Neural progenitor cell (in vitro differentiated cells): Measurements from ENCODE around the gene NEDD4L. TPM values are rescaled to one million over a fixed set of nuclear protein-coding genes. Genes with fewer than 3 reads are reported as not detected.
A peak's percentile ranks its signal among the peaks of the same experiment; 100 is the strongest.

Source experiments
- DNase-seq: peaks from one replicate; pipeline ENCODE4 v3.0.0-alpha.2; 2016; ENCODE audit warnings: low spot score
- H2AFZ ChIP-seq: fragments of 200-600 bp; sonication (generic); replicated peaks from 2 replicates; pipeline ENCODE4 v1.6.1; 2016; ENCODE audit warnings: antibody characterized with exemption
- H3F3A ChIP-seq: fragments of 200-600 bp; sonication (generic); 2 replicates; pipeline ENCODE4 v1.6.1; 2016; ENCODE audit warnings: antibody characterized with exemption, low read depth
- H3K27ac ChIP-seq: fragments of 200-600 bp; sonication (generic); 2 replicates; pipeline ENCODE4 v1.5.1; 2016; ENCODE audit warnings: mild to moderate bottlenecking
- H3K27me3 ChIP-seq: fragments of 200-600 bp; sonication (generic); 2 replicates; pipeline ENCODE4 v1.6.1; 2016; ENCODE audit warnings: mild to moderate bottlenecking, moderate library complexity
- H3K36me3 ChIP-seq: fragments of 200-600 bp; sonication (generic); 2 replicates; pipeline ENCODE4 v1.5.1; 2016
- H3K4me1 ChIP-seq: fragments of 200-600 bp; sonication (generic); 2 replicates; pipeline ENCODE4 v1.6.1; 2016; ENCODE audit warnings: mixed run types
- H3K4me2 ChIP-seq: fragments of 200-600 bp; sonication (generic); 2 replicates; pipeline ENCODE4 v1.6.1; 2016
- H3K4me3 ChIP-seq: fragments of 200-600 bp; sonication (generic); 2 replicates; pipeline ENCODE4 v1.5.1; 2016
- H3K79me2 ChIP-seq: fragments of 200-600 bp; sonication (generic); 2 replicates; pipeline ENCODE4 v1.6.1; 2016; ENCODE audit warnings: low read depth
- H3K9ac ChIP-seq: fragments of 200-600 bp; sonication (generic); 2 replicates; pipeline ENCODE4 v1.6.1; 2016
- H3K9me3 ChIP-seq: fragments of 200-600 bp; sonication (generic); 2 replicates; pipeline ENCODE4 v1.5.1; 2016; ENCODE audit warnings: low read depth
- H4K20me1 ChIP-seq: fragments of 200-600 bp; sonication (generic); 2 replicates; pipeline ENCODE4 v1.6.1; 2016; ENCODE audit warnings: low read depth
- H3K27ac Mint-ChIP-seq: 3 replicates; pipeline ENCODE4 v1.8.0; 2021; ENCODE audit warnings: mixed read lengths
- H3K27me3 Mint-ChIP-seq: 2 replicates; pipeline ENCODE4 v1.8.0; 2022; ENCODE audit warnings: low read depth, mild to moderate bottlenecking, inconsistent platforms, moderate library complexity, mixed read lengths; ENCODE audit not compliant: insufficient read depth
- H3K36me3 Mint-ChIP-seq: 3 replicates; pipeline ENCODE4 v1.8.0; 2021; ENCODE audit warnings: mixed read lengths
- H3K4me1 Mint-ChIP-seq: 3 replicates; pipeline ENCODE4 v1.8.0; 2021; ENCODE audit warnings: mixed read lengths
- H3K4me3 Mint-ChIP-seq: 3 replicates; pipeline ENCODE4 v1.8.0; 2021; ENCODE audit warnings: mild to moderate bottlenecking, moderate library complexity, mixed read lengths
- H3K9me3 Mint-ChIP-seq: 3 replicates; pipeline ENCODE4 v1.8.0; 2020; ENCODE audit warnings: mixed read lengths
- CTCF ChIP-seq: fragments of 200-600 bp; sonication (generic); IDR thresholded peaks from 2 replicates; pipeline ENCODE4 v1.5.1; 2017; ENCODE audit warnings: antibody characterized with exemption, mild to moderate bottlenecking
- EZH2 ChIP-seq: fragments of 200-600 bp; sonication (generic); IDR thresholded peaks from 2 replicates; pipeline ENCODE4 v1.6.1; 2017; ENCODE audit warnings: antibody characterized with exemption, mild to moderate bottlenecking, moderate library complexity
- EZH2phosphoT487 ChIP-seq: fragments of 200-600 bp; sonication (generic); IDR thresholded peaks from 2 replicates; pipeline ENCODE4 v1.6.1; 2017; ENCODE audit warnings: antibody characterized with exemption
- total RNA-seq: library from RNA; depleted of rRNA; stranded (reverse); fragments of >200 nt; gene quantifications from 2 replicates; pipeline ENCODE4 v1.2.3, GENCODE V29; 2015; ENCODE audit warnings: low replicate concordance

Gene NEDD4L
- total RNA-seq, 1 donor from 2014 or later, result 55.5 TPM

GRCh38 chr18:58287353-58288274 is 243.6 kb downstream of the NEDD4L start:
- Mint-ChIP-seq H3K4me3 (no peak overlapping the region), H3K9me3 (peaks cover 2% of the 10 kb centered on the region), H3K36me3 (peaks cover 5% of the 10 kb centered on the region), H3K4me1 (peaks cover 19% of the 10 kb centered on the region), H3K27me3 (no peaks in the 10 kb centered on the region), H3K27ac (no peak overlapping the region)
- Histone ChIP-seq H3K36me3 (no peaks in the 10 kb centered on the region), H3K27ac (no peak overlapping the region), H3K4me3 (no peak overlapping the region), H3K4me1 (peaks cover 15% of the 10 kb centered on the region), H3K9ac (no peak overlapping the region), H3K79me2 (no peaks in the 10 kb centered on the region), H3K27me3 (no peaks in the 10 kb centered on the region), H3K9me3 (no peaks in the 10 kb centered on the region), H3K4me2 (peak overlapping the region; percentile 10), H2AFZ (no peak overlapping the region), H4K20me1 (peaks cover 7% of the 10 kb centered on the region), H3F3A (no peaks in the 10 kb centered on the region)
- peak; percentile 17 for DNase-seq
- no peak for TF ChIP-seq CTCF
- no peak for TF ChIP-seq EZH2
- no peak for TF ChIP-seq EZH2phosphoT487

- H2AFZ ChIP-seq, result no peak overlapping the region
- H3K4me3 ChIP-seq, result no peak overlapping the region
- Mint-ChIP-seq H3K27me3 (no peaks in the 10 kb centered on the region), H3K27ac (no peak overlapping the region), H3K36me3 (peaks cover 3% of the 10 kb centered on the region), H3K4me1 (peaks cover 19% of the 10 kb centered on the region), H3K9me3 (no peaks in the 10 kb centered on the region), H3K4me3 (no peak overlapping the region)
- H3K27me3 ChIP-seq, result no peaks in the 10 kb centered on the region
- no peak overlapping the region for H3K27ac ChIP-seq
- TF ChIP-seq EZH2phosphoT487 (no peak), EZH2 (no peak), CTCF (no peak)
- H3K4me1 ChIP-seq, result peaks cover 15% of the 10 kb centered on the region
- no peaks in the 10 kb centered on the region for H3K36me3 ChIP-seq
- no peak overlapping the region for H3K9ac ChIP-seq
- peak; percentile 18 for DNase-seq
- no peak overlapping the region for H3K4me2 ChIP-seq
- no peaks in the 10 kb centered on the region for H3K9me3 ChIP-seq
- H3K79me2 ChIP-seq, result no peaks in the 10 kb centered on the region
- H3F3A ChIP-seq, result no peaks in the 10 kb centered on the region
- H4K20me1 ChIP-seq, result peaks cover 7% of the 10 kb centered on the region
Measured at GRCh38 chr18:58288921-58289797, 245.1 kb downstream of the NEDD4L start.

- Mint-ChIP-seq H3K4me1 (peaks cover 19% of the 10 kb centered on the region), H3K27me3 (no peaks in the 10 kb centered on the region), H3K36me3 (peaks cover 3% of the 10 kb centered on the region), H3K9me3 (no peaks in the 10 kb centered on the region), H3K4me3 (no peak overlapping the region), H3K27ac (no peak overlapping the region)
- Histone ChIP-seq H3F3A (no peaks in the 10 kb centered on the region), H3K4me2 (no peak overlapping the region), H4K20me1 (peaks cover 7% of the 10 kb centered on the region), H2AFZ (no peak overlapping the region), H3K9me3 (no peaks in the 10 kb centered on the region), H3K4me3 (no peak overlapping the region), H3K79me2 (no peaks in the 10 kb centered on the region), H3K4me1 (peaks cover 15% of the 10 kb centered on the region), H3K9ac (no peak overlapping the region), H3K27me3 (no peaks in the 10 kb centered on the region), H3K36me3 (no peaks in the 10 kb centered on the region), H3K27ac (no peak overlapping the region)
- no peak for DNase-seq
- TF ChIP-seq EZH2 (no peak), EZH2phosphoT487 (no peak), CTCF (no peak)
Measured at GRCh38 chr18:58290116-58290695, 246.2 kb downstream of the NEDD4L start.
